Neural progenitor cell (in vitro differentiated cells): ENCODE results near the gene CCDC171.

ENCODE experiments used
- CTCF ChIP-seq: fragments of 200-600 bp; sonication (generic); IDR thresholded peaks from 2 replicates; pipeline ENCODE4 v1.5.1; 2017; ENCODE audit warnings: antibody characterized with exemption, mild to moderate bottlenecking
- EZH2 ChIP-seq: fragments of 200-600 bp; sonication (generic); IDR thresholded peaks from 2 replicates; pipeline ENCODE4 v1.6.1; 2017; ENCODE audit warnings: antibody characterized with exemption, mild to moderate bottlenecking, moderate library complexity

GRCh38 chr9:16023446-16023845, 470.6 kb downstream of the CCDC171 start:
- TF ChIP-seq CTCF: no peak
- no peak for TF ChIP-seq EZH2
